Gastroesophageal sphincter (tissue), 4 donors: ENCODE data around the gene HOXA4. TPM values are rescaled to one million over a fixed set of nuclear protein-coding genes. Genes with fewer than 3 reads are reported as not detected.
A peak's percentile ranks its signal among the peaks of the same experiment; 100 is the strongest.

Experiments used
- ATAC-seq: fragments of 150-250 bp; one replicate; pipeline ENCODE4 v1.9.1; 2016; ENCODE audit warnings: mild to moderate bottlenecking, moderate library complexity
- H3K27ac ChIP-seq, 4 donors: fragments of 200-600 bp; sonication (generic) in 3 of 4; 1 replicate in 3 of 4; 2 replicates in 1 of 4; pipeline ENCODE4 v1.5.1; 2016 to 2019
- H3K27me3 ChIP-seq: fragments of 200-600 bp; sonication (generic); one replicate; pipeline ENCODE4 v1.5.1; 2019
- H3K36me3 ChIP-seq, 2 donors: fragments of 200-600 bp; sonication (generic); one replicate each; pipeline ENCODE4 v1.5.1; 2019; ENCODE audit warnings: control low read depth in 1 of 2
- H3K4me1 ChIP-seq, 3 donors: fragments of 200-600 bp; sonication (generic); 1 replicate in 2 of 3; 2 replicates in 1 of 3; pipeline ENCODE4 v1.5.1; 2016 to 2019; ENCODE audit warnings: control low read depth in 2 of 3
- H3K4me3 ChIP-seq, 2 donors: fragments of 200-600 bp; sonication (generic); one replicate each; pipeline ENCODE4 v1.5.1; 2019; ENCODE audit warnings: mild to moderate bottlenecking in 1 of 2, moderate library complexity in 1 of 2
- H3K9me3 ChIP-seq, 3 donors: fragments of 200-600 bp; sonication (generic); one replicate each; pipeline ENCODE4 v1.5.1; 2017 to 2019; ENCODE audit warnings: control low read depth in 2 of 3
- CTCF ChIP-seq, 4 experiments: fragments of 200-600 bp in 2 of 4; fragments of 450-650 bp in 2 of 4; sonication (generic) in 1 of 4; IDR thresholded peaks; one replicate each; pipeline ENCODE4 v1.5.1; 2017 to 2019; ENCODE audit warnings: antibody characterized with exemption in 4 of 4, mild to moderate bottlenecking in 2 of 4, moderate library complexity in 2 of 4
- EP300 ChIP-seq: sonication (generic); formaldehyde crosslinking; IDR thresholded peaks from one replicate; pipeline ENCODE4 v1.6.1; 2017; ENCODE audit warnings: antibody characterized with exemption, mild to moderate bottlenecking
- POLR2A ChIP-seq, 2 donors: fragments of 450-650 bp; IDR thresholded peaks; one replicate each; pipeline ENCODE4 v1.6.1; 2017; ENCODE audit warnings: antibody characterized with exemption in 2 of 2, mild to moderate bottlenecking in 2 of 2, moderate library complexity in 1 of 2
- POLR2AphosphoS5 ChIP-seq: sonication (generic); formaldehyde crosslinking; IDR thresholded peaks from one replicate; pipeline ENCODE4 v1.6.1; 2017; ENCODE audit warnings: antibody characterized with exemption
- WGBS, 2 donors: methylation state at CpG; one replicate each; pipeline ENCODE4 v1.1.5; 2018; ENCODE audit warnings: low coverage in 1 of 2; 5-methylcytosine and 5-hydroxymethylcytosine counted together
- total RNA-seq, 4 donors: library from RNA; depleted of rRNA; stranded (reverse); fragments of >200 nt; gene quantifications; one replicate each; pipeline ENCODE4 v1.1.0, GENCODE V29; 2016

HOXA4 gene
- total RNA-seq, 4 donors from 2014 or later: 8.6 to 20.2 (median 15.3) TPM

- H3K36me3 ChIP-seq: no peaks in the 10 kb centered on the region
- TF ChIP-seq CTCF (IDR thresholded peaks at IDR 0.05) (peak in 1 of 4 experiments; percentile 16), EP300 (no peak)
- 6 to 20% methylated on average over 12 to 15 of the region's 20 CpGs for WGBS, 2 donors
- peak overlapping the region; percentile 60 to 79 for H3K4me3 ChIP-seq
- no peaks in the 10 kb centered on the region for H3K9me3 ChIP-seq
- H3K27me3 ChIP-seq: no peaks in the 10 kb centered on the region
- H3K27ac ChIP-seq: peak overlapping the region; percentile 90 to 99 (median 98)
- no peak for ATAC-seq
- H3K4me1 ChIP-seq: peaks cover 0 to 52% (median 20%) of the 10 kb centered on the region in 3 donors
Measured at GRCh38 chr7:27116031-27116961, 14.3 kb downstream of the HOXA4 start.

- Histone ChIP-seq H3K4me1 (peaks cover 0 to 52% (median 23%) of the 10 kb centered on the region in 3 donors), H3K9me3 (no peaks in the 10 kb centered on the region), H3K27ac (peak overlapping the region; percentile 90 to 99 (median 98)), H3K27me3 (no peaks in the 10 kb centered on the region), H3K36me3 (no peaks in the 10 kb centered on the region), H3K4me3 (peak overlapping the region; percentile 60 to 79)
- TF ChIP-seq POLR2A (IDR thresholded peaks at IDR 0.05) (peak; percentile 43 to 48), POLR2AphosphoS5 (peak; percentile 89), EP300 (no peak), CTCF (IDR thresholded peaks at IDR 0.05) (no peak)
- ATAC-seq: no peak
- 12 to 21% methylated on average over 10 to 18 of the region's 45 CpGs for WGBS, 2 donors
Measured at GRCh38 chr7:27115221-27116026, 15.1 kb downstream of the HOXA4 start.

- ATAC-seq: no peak
- no peak for TF ChIP-seq EP300
- TF ChIP-seq POLR2A (IDR thresholded peaks at IDR 0.05): no peak
- TF ChIP-seq CTCF (IDR thresholded peaks at IDR 0.05): no peak
- no peak for TF ChIP-seq POLR2AphosphoS5
- Histone ChIP-seq H3K27me3 (no peaks in the 10 kb centered on the region), H3K9me3 (no peaks in the 10 kb centered on the region), H3K27ac (peak overlapping the region; percentile 90 to 99 (median 98)), H3K4me3 (peak overlapping the region; percentile 60 to 79), H3K4me1 (peaks cover 0 to 52% (median 24%) of the 10 kb centered on the region in 3 donors), H3K36me3 (no peaks in the 10 kb centered on the region)
- WGBS, 2 donors: 3 to 21% methylated on average over 5 to 6 of the region's 6 CpGs
Measured at GRCh38 chr7:27114881-27115220, 15.7 kb downstream of the HOXA4 start.

GRCh38 chr7:27113991-27114769, 16.4 kb downstream of the HOXA4 start:
- ATAC-seq: peak; percentile 54
- TF ChIP-seq EP300: no peak
- peak in 1 of 2 donors; percentile 10 for TF ChIP-seq POLR2A (IDR thresholded peaks at IDR 0.05)
- TF ChIP-seq POLR2AphosphoS5: no peak
- TF ChIP-seq CTCF (IDR thresholded peaks at IDR 0.05): peak in 1 of 4 experiments; percentile 5
- 4 to 8% methylated on average over 3 to 5 of the region's 26 CpGs for whole genome bisulfite sequencing, 2 donors
- no peaks in the 10 kb centered on the region for H3K27me3 ChIP-seq
- H3K4me1 ChIP-seq: peaks cover 0 to 52% (median 26%) of the 10 kb centered on the region in 3 donors
- H3K27ac ChIP-seq: peak overlapping the region; percentile 90 to 99 (median 98)
- no peaks in the 10 kb centered on the region for H3K9me3 ChIP-seq
- no peaks in the 10 kb centered on the region for H3K36me3 ChIP-seq
- peak overlapping the region; percentile 51 to 79 for H3K4me3 ChIP-seq
